ENCODE measurements around the gene COBLL1.

Gene COBLL1

GRCh38 chr2:164747783-164748433, 93.7 kb downstream of the COBLL1 start:
- H3K9me3 ChIP-seq (ENCODE audit: control insufficient read depth, insufficient read depth, low read depth, low read length) = no peaks in the 10 kb centered on the region
- CTCF ChIA-PET = interaction anchor here (0.9 kb wide), 1 partner anchor 94 kb away, joined by 3 read pairs; the partner anchor contains the start of gene COBLL1
- POLR2A ChIA-PET = no interaction called here
- H3K27ac ChIP-seq (ENCODE audit: extremely low read depth, low read depth, low read length) = no peak overlapping the region
- H3K4me3 ChIP-seq (ENCODE audit: low read depth, low read length) = no peak overlapping the region
- no peaks in the 10 kb centered on the region for H3K36me3 ChIP-seq (ENCODE audit: control insufficient read depth in 2 of 2, insufficient read depth in 1 of 2, low read length in 2 of 2)
- TF ChIP-seq ZNF510 (tag by site-specific recombination; IDR thresholded peaks at IDR 0.05; ENCODE audit: insufficient replicate concordance) = no peak
- no peak for TF ChIP-seq ZBTB1 (tag by site-specific recombination; IDR thresholded peaks at IDR 0.05)
- TF ChIP-seq SALL2 (tag by site-specific recombination; IDR thresholded peaks at IDR 0.05; ENCODE audit: borderline replicate concordance) = no peak
- no peak for TF ChIP-seq KLF9 (tag by site-specific recombination; IDR thresholded peaks at IDR 0.05; ENCODE audit: low read depth)
- no peak for TF ChIP-seq MZF1 (tag by site-specific recombination; IDR thresholded peaks at IDR 0.05; ENCODE audit: borderline replicate concordance)
- no peak for TF ChIP-seq SP2 (tag by site-specific recombination; IDR thresholded peaks at IDR 0.05)
- TF ChIP-seq ZFP37 (tag by site-specific recombination; IDR thresholded peaks at IDR 0.05) = no peak
- no peak for TF ChIP-seq ELK4 (IDR thresholded peaks at IDR 0.05; ENCODE audit: borderline replicate concordance, low read depth, low read length)
- TF ChIP-seq ZFHX2 (tag by site-specific recombination; conservative IDR thresholded peaks at IDR 0.05) = no peak
- TF ChIP-seq ZEB2 (tag by site-specific recombination; IDR thresholded peaks at IDR 0.05) = no peak
- no peak for TF ChIP-seq ZNF391 (tag by site-specific recombination; IDR thresholded peaks at IDR 0.05; ENCODE audit: borderline replicate concordance, low read depth)
- no peak for TF ChIP-seq ZNF416 (tag by site-specific recombination; IDR thresholded peaks at IDR 0.05)
- TF ChIP-seq ATF2 (tag by site-specific recombination; IDR thresholded peaks at IDR 0.05; ENCODE audit: low read depth) = no peak
- no peak for TF ChIP-seq ZNF623 (tag by site-specific recombination; IDR thresholded peaks at IDR 0.05)
- no peak for TF ChIP-seq ZNF324 (tag by site-specific recombination; IDR thresholded peaks at IDR 0.05)
- TF ChIP-seq, protein P1, sequence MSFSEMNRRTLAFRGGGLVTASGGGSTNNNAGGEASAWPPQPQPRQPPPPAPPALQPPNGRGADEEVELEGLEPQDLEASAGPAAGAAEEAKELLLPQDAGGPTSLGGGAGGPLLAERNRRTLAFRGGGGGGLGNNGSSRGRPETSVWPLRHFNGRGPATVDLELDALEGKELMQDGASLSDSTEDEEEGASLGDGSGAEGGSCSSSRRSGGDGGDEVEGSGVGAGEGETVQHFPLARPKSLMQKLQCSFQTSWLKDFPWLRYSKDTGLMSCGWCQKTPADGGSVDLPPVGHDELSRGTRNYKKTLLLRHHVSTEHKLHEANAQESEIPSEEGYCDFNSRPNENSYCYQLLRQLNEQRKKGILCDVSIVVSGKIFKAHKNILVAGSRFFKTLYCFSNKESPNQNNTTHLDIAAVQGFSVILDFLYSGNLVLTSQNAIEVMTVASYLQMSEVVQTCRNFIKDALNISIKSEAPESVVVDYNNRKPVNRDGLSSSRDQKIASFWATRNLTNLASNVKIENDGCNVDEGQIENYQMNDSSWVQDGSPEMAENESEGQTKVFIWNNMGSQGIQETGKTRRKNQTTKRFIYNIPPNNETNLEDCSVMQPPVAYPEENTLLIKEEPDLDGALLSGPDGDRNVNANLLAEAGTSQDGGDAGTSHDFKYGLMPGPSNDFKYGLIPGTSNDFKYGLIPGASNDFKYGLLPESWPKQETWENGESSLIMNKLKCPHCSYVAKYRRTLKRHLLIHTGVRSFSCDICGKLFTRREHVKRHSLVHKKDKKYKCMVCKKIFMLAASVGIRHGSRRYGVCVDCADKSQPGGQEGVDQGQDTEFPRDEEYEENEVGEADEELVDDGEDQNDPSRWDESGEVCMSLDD (tag by site-specific recombination; IDR thresholded peaks at IDR 0.05) = no peak
- no peak for TF ChIP-seq ZNF26 (tag by site-specific recombination; IDR thresholded peaks at IDR 0.05)
- no peak for TF ChIP-seq ZNF777 (tag by site-specific recombination; IDR thresholded peaks at IDR 0.05; ENCODE audit: borderline replicate concordance)
- TF ChIP-seq, protein P2, sequence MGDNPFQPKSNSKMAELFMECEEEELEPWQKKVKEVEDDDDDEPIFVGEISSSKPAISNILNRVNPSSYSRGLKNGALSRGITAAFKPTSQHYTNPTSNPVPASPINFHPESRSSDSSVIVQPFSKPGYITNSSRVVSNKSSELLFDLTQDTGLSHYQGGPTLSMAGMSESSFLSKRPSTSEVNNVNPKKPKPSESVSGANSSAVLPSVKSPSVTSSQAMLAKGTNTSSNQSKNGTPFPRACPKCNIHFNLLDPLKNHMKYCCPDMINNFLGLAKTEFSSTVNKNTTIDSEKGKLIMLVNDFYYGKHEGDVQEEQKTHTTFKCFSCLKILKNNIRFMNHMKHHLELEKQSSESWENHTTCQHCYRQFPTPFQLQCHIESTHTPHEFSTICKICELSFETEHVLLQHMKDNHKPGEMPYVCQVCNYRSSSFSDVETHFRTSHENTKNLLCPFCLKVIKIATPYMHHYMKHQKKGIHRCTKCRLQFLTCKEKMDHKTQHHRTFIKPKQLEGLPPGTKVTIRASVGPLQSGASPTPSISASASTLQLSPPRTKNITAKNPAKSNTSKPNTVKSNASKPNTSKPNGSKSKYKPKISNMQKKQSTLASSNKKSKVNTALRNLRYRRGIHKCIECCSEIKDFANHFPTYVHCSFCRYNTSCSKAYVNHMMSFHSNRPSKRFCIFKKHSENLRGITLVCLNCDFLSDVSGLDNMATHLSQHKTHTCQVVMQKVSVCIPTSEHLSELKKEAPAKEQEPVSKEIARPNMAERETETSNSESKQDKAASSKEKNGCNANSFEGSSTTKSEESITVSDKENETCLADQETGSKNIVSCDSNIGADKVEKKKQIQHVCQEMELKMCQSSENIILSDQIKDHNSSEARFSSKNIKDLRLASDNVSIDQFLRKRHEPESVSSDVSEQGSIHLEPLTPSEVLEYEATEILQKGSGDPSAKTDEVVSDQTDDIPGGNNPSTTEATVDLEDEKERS (tag by site-specific recombination; IDR thresholded peaks at IDR 0.05) = no peak
- no peak for TF ChIP-seq ZNF48 (tag by site-specific recombination; IDR thresholded peaks at IDR 0.05)
- peaks cover 2% of the 10 kb centered on the region; the same call in 1 of the 2 replicates for H3K4me1 ChIP-seq (ENCODE audit: control insufficient read depth, insufficient read depth, low read length)

Data from HEK293 (cell line).